K562 (cell line): ENCODE results near the gene PUSL1. TPM values are rescaled to one million over a fixed set of nuclear protein-coding genes. Genes with fewer than 3 reads are reported as not detected.

Experiments
- BRCA1 ChIP-seq, 2 experiments: fragments of 450-650 bp in 1 of 2; sonication (generic) in 1 of 2; formaldehyde crosslinking in 1 of 2; IDR thresholded peaks; 2 replicates each; pipeline versions ENCODE4 v1.5.0 to v1.6.1; 2017 to 2020; ENCODE audit warnings: mild to moderate bottlenecking in 1 of 2, missing genetic modification reagents in 1 of 2
- CHAMP1 ChIP-seq: fragments of 450-650 bp; IDR thresholded peaks from 2 replicates; pipeline ENCODE4 v1.6.1; 2016; ENCODE audit warnings: mild to moderate bottlenecking
- CHCHD3 ChIP-seq: fragments of 250-450 bp; sonication (Bioruptor Pico); IDR thresholded peaks from 2 replicates; pipeline ENCODE4 v2.1.2; 2022; ENCODE audit warnings: mild to moderate bottlenecking
- HNRNPK ChIP-seq: fragments of 200-400 bp; formaldehyde crosslinking; IDR thresholded peaks from one replicate; pipeline ENCODE4 v1.6.1; 2018; ENCODE audit warnings: mild to moderate bottlenecking, low read depth, low read length; ENCODE audit not compliant: poor library complexity, severe bottlenecking
- POLR2G ChIP-seq: fragments of 200-400 bp; formaldehyde crosslinking; IDR thresholded peaks from 2 replicates; pipeline ENCODE4 v1.6.1; 2017; ENCODE audit warnings: low read depth, mild to moderate bottlenecking, antibody characterized with exemption, low read length, moderate library complexity
- STAT5B ChIP-seq: fragments of 250-450 bp; sonication (Bioruptor Pico); IDR thresholded peaks from 2 replicates; pipeline ENCODE4 v1.8.0; 2021; ENCODE audit warnings: mild to moderate bottlenecking, inconsistent platforms
- TBP ChIP-seq: optimal IDR thresholded peaks from 2 replicates; pipeline ENCODE3; 2011; ENCODE audit warnings: low read depth, low read length, improper control_type of control experiment
- XRCC4 ChIP-seq: IDR thresholded peaks from one replicate; pipeline ENCODE4 v1.6.1; 2011; ENCODE audit not compliant: insufficient read depth, insufficient read length; ENCODE audit errors: extremely low read depth
- polyA plus RNA-seq, 8 experiments: library from polyadenylated mRNA; depleted of rRNA in 4 of 8; stranded (reverse) in 5 of 8; unstranded in 3 of 8; fragments of >200 nt; fragmentation: Nextera tagmentation in 2 of 8; fragmentation: Illumina TruSeq in 1 of 8; extraction: Ambion mirVana in 2 of 8; extraction: Trizol in 1 of 8; gene quantifications; 2 replicates each; pipeline versions ENCODE4 v1.2.1 to v1.2.3, GENCODE V29; 2011 to 2014; ENCODE audit warnings: inconsistent platforms in 1 of 8, missing spikeins in 1 of 8
- total RNA-seq, 7 experiments: library from RNA; depleted of rRNA in 6 of 7; stranded (reverse); fragments of >200 nt in 6 of 7; fragmentation: Illumina TruSeq in 2 of 7; extraction: Trizol in 2 of 7; gene quantifications; 2 replicates each; pipeline versions ENCODE4 v1.2.1 to v1.2.3, GENCODE V29; 2011 to 2021; ENCODE audit warnings: low replicate concordance in 1 of 7
- TF ChIP-seq, protein P1 (sequence below), 2 experiments: IDR thresholded peaks; 2 replicates each; pipeline ENCODE4 v1.6.1; 2011; ENCODE audit warnings: borderline replicate concordance in 1 of 2, control low read depth in 1 of 2, low read depth in 1 of 2, low read length in 1 of 2, mild to moderate bottlenecking in 1 of 2, mixed read lengths in 1 of 2, moderate library complexity in 1 of 2; ENCODE audit not compliant: insufficient read depth in 1 of 2, insufficient read length in 1 of 2, poor library complexity in 1 of 2, severe bottlenecking in 1 of 2; ENCODE audit errors: extremely low read depth in 1 of 2
- TF ChIP-seq, protein P2 (sequence below): fragments of 450-650 bp; IDR thresholded peaks from 2 replicates; pipeline ENCODE4 v1.6.1; 2016; ENCODE audit warnings: mild to moderate bottlenecking, moderate library complexity

The PUSL1 gene
- total and polyA plus RNA-seq, 9 of the 15 experiments (the other 6 are each of a cell fraction or from before 2014, with no cell fraction given), result 0.62 to 86.9 (median 13.6) TPM

GRCh38 chr1:1304331-1305299 is 3.8 kb upstream of the PUSL1 start (continued):
- TF ChIP-seq TBP (no peak), XRCC4 (no peak), HNRNPK (no peak), STAT5B (CRISPR knock-in tag) (no peak), BRCA1 (IDR thresholded peaks at IDR 0.05) (no peak), BRCA1 (CRISPR knock-in tag; IDR thresholded peaks at IDR 0.05) (no peak), POLR2G (peak; percentile 50), CHCHD3 (CRISPR knock-in tag) (no peak), CHAMP1 (no peak)
- TF ChIP-seq, protein P1, sequence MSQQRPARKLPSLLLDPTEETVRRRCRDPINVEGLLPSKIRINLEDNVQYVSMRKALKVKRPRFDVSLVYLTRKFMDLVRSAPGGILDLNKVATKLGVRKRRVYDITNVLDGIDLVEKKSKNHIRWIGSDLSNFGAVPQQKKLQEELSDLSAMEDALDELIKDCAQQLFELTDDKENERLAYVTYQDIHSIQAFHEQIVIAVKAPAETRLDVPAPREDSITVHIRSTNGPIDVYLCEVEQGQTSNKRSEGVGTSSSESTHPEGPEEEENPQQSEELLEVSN (IDR thresholded peaks at IDR 0.05; ENCODE audit: borderline replicate concordance in 1 of 2, extremely low read depth in 1 of 2, insufficient read depth in 1 of 2, insufficient read length in 1 of 2, low read depth in 1 of 2, low read length in 1 of 2, poor library complexity in 1 of 2, severe bottlenecking in 1 of 2), result peak; percentile 76 to 92
- TF ChIP-seq, protein P2, sequence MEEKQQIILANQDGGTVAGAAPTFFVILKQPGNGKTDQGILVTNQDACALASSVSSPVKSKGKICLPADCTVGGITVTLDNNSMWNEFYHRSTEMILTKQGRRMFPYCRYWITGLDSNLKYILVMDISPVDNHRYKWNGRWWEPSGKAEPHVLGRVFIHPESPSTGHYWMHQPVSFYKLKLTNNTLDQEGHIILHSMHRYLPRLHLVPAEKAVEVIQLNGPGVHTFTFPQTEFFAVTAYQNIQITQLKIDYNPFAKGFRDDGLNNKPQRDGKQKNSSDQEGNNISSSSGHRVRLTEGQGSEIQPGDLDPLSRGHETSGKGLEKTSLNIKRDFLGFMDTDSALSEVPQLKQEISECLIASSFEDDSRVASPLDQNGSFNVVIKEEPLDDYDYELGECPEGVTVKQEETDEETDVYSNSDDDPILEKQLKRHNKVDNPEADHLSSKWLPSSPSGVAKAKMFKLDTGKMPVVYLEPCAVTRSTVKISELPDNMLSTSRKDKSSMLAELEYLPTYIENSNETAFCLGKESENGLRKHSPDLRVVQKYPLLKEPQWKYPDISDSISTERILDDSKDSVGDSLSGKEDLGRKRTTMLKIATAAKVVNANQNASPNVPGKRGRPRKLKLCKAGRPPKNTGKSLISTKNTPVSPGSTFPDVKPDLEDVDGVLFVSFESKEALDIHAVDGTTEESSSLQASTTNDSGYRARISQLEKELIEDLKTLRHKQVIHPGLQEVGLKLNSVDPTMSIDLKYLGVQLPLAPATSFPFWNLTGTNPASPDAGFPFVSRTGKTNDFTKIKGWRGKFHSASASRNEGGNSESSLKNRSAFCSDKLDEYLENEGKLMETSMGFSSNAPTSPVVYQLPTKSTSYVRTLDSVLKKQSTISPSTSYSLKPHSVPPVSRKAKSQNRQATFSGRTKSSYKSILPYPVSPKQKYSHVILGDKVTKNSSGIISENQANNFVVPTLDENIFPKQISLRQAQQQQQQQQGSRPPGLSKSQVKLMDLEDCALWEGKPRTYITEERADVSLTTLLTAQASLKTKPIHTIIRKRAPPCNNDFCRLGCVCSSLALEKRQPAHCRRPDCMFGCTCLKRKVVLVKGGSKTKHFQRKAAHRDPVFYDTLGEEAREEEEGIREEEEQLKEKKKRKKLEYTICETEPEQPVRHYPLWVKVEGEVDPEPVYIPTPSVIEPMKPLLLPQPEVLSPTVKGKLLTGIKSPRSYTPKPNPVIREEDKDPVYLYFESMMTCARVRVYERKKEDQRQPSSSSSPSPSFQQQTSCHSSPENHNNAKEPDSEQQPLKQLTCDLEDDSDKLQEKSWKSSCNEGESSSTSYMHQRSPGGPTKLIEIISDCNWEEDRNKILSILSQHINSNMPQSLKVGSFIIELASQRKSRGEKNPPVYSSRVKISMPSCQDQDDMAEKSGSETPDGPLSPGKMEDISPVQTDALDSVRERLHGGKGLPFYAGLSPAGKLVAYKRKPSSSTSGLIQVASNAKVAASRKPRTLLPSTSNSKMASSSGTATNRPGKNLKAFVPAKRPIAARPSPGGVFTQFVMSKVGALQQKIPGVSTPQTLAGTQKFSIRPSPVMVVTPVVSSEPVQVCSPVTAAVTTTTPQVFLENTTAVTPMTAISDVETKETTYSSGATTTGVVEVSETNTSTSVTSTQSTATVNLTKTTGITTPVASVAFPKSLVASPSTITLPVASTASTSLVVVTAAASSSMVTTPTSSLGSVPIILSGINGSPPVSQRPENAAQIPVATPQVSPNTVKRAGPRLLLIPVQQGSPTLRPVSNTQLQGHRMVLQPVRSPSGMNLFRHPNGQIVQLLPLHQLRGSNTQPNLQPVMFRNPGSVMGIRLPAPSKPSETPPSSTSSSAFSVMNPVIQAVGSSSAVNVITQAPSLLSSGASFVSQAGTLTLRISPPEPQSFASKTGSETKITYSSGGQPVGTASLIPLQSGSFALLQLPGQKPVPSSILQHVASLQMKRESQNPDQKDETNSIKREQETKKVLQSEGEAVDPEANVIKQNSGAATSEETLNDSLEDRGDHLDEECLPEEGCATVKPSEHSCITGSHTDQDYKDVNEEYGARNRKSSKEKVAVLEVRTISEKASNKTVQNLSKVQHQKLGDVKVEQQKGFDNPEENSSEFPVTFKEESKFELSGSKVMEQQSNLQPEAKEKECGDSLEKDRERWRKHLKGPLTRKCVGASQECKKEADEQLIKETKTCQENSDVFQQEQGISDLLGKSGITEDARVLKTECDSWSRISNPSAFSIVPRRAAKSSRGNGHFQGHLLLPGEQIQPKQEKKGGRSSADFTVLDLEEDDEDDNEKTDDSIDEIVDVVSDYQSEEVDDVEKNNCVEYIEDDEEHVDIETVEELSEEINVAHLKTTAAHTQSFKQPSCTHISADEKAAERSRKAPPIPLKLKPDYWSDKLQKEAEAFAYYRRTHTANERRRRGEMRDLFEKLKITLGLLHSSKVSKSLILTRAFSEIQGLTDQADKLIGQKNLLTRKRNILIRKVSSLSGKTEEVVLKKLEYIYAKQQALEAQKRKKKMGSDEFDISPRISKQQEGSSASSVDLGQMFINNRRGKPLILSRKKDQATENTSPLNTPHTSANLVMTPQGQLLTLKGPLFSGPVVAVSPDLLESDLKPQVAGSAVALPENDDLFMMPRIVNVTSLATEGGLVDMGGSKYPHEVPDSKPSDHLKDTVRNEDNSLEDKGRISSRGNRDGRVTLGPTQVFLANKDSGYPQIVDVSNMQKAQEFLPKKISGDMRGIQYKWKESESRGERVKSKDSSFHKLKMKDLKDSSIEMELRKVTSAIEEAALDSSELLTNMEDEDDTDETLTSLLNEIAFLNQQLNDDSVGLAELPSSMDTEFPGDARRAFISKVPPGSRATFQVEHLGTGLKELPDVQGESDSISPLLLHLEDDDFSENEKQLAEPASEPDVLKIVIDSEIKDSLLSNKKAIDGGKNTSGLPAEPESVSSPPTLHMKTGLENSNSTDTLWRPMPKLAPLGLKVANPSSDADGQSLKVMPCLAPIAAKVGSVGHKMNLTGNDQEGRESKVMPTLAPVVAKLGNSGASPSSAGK, result peak; percentile 95
